HT-29 (cell line): Measurements from ENCODE around the gene NISCH. TPM values are rescaled to one million over a fixed set of nuclear protein-coding genes. Genes with fewer than 3 reads are reported as not detected.

ENCODE experiments used
- DNase-seq: peaks from one replicate; pipeline ENCODE4 v3.0.0-alpha.2; 2015; ENCODE audit warnings: low spot score
- total RNA-seq: library from RNA; depleted of rRNA; stranded (reverse); fragments of >200 nt; shearing (Covaris generic); gene quantifications from 2 replicates; pipeline ENCODE4 v1.2.3, GENCODE V29; 2014; rRNA removed

NISCH gene
- total RNA-seq, 1 experiment from 2014 or later, result 43.8 TPM

DNA sequence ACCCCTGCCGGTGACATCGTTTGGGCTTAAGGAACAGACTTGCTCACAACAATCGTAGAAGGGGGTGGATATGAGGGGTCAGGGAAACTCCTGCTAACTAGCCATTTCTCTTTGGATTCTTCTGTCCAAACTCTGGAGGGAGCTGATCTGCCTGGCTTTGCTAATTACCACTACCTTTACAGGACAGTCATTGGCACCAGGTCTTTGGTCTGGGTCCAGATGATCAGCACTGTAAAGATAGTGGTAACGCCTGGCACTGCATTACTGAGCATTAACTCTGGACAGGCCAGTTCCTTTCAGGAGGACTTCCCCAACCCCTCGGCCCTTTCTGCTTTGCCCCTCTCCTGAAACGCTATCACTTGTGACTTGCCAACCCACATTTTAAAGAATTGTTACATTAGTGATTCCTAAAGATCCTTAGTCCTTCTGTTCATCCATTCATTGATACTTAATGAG, 81.8 kb downstream of the NISCH start:
- DNase-seq, result no peak

- DNase-seq, result no peak
Measured at GRCh38 chr3:52537726-52538421, 82.5 kb downstream of the NISCH start.

DNA sequence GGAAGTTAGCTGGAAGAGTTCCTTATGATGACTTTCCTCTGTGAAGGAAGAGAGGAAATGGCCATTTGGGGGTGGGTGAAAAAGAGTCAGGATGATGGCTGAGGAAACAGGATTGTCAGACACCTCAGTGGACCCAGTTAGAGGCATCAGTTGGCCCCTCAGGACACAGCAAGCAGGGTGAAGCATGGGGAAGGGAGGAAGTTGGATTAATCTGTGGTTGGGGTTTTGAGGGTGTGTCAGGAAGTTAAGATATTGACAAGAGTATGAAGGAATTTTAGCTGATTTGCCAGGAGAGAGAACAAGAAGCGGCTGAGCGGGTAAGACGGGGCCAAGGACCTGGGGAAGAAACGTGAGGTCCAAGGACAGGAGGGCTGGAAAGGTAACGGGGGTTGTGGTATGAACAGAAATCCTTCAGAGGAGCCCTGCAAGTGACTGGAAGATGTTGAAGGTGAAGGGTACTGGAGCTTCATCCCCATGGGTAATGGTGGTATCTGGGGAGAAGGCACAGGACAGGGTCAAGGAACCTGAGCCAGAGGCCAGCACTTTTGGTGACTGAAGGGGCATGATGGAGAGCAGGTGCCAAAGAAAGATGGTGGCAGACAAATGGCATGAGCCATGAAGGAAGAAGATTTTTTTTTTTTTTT, 83.7 kb downstream of the NISCH start:
- no peak for DNase-seq

DNA sequence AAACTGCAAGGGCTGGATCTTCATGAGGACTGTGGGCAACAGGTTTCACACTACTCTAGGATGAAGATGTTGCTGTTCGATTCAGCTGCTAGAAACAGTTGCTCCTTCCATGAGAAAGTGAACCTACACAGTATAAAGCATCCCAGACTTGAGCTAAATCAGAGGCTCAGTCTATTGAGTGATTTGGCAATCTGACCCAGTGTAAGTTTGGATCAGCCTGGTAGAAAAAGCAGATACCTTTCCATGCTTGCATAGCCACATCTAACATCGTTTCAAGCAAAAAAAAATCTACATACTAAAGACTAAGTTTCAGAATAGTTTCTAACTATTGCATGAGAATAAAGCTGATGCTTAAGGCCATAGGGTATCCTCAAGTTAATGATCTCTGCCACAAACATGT, 85.6 kb downstream of the NISCH start:
- DNase-seq, result no peak

Other genes with a start within 250 kb of the NISCH start
- gene TLR9, start 230.0 kb upstream of the NISCH start, total RNA-seq, result not detected in 2 replicates
- 80.5 and 85.4 TPM in 2 replicates for gene TWF2, start 216.4 kb upstream of the NISCH start, total RNA-seq
- 4.0 and 4.2 TPM in 2 replicates for gene PPM1M, start 209.8 kb upstream of the NISCH start, total RNA-seq
- gene WDR82, start 177.0 kb upstream of the NISCH start, total RNA-seq, result 16.4 and 18.9 TPM in 2 replicates
- 23.0 and 29.0 TPM in 2 replicates for gene GLYCTK, start 167.8 kb upstream of the NISCH start, total RNA-seq
- gene DNAH1, start 139.3 kb upstream of the NISCH start, total RNA-seq, result 1.4 and 4.0 TPM in 2 replicates
- gene BAP1, start 45.6 kb upstream of the NISCH start, total RNA-seq, result 59.4 and 80.5 TPM in 2 replicates
- 1.6 and 2.7 TPM in 2 replicates for gene PHF7, start 44.9 kb upstream of the NISCH start, total RNA-seq
- gene SEMA3G, start 10.5 kb upstream of the NISCH start, total RNA-seq, result 0.15 and 0.31 TPM in 2 replicates
- 5.7 and 6.5 TPM in 2 replicates for gene TNNC1, start 1.6 kb upstream of the NISCH start, total RNA-seq
- gene STAB1, start 39.7 kb downstream of the NISCH start, total RNA-seq, result 0.03 TPM in 1 of 2 replicates, not detected in the other
- 119 and 120 TPM in 2 replicates for gene NT5DC2, start 78.3 kb downstream of the NISCH start, total RNA-seq
- gene UQCC5, start 81.0 kb downstream of the NISCH start, total RNA-seq, result 15.3 and 38.3 TPM in 2 replicates
- 25.4 and 27.6 TPM in 2 replicates for gene PBRM1, start 230.3 kb downstream of the NISCH start, total RNA-seq
- gene GNL3, start 230.4 kb downstream of the NISCH start, total RNA-seq, result 69.6 and 69.8 TPM in 2 replicates